DND-41 (cell line): ENCODE data around the gene LALBA.
"Not testable (repeated sequence)": the region's sequence is repeated elsewhere in the genome, so short reads cannot be mapped to it uniquely, and the experiment has no call there.

Source experiments
- ATAC-seq: fragments of 200-7000 bp; cut with Tn5 transposase; 3 replicates; pipeline ENCODE4 v1.9.1; 2021; ENCODE audit warnings: low read depth; ENCODE audit not compliant: insufficient read depth
- DNase-seq: peaks from one replicate; pipeline ENCODE4 v3.0.0-alpha.2; 2020
- H2AFZ ChIP-seq: 2 replicates; pipeline ENCODE4 v1.6.0; 2012; ENCODE audit warnings: low read depth, low read length
- H3K27ac ChIP-seq: 2 replicates; pipeline ENCODE4 v1.5.1; 2012; ENCODE audit warnings: low read length, inconsistent platforms
- H3K27me3 ChIP-seq: fragments of 200-600 bp; sonication (generic); 2 replicates; pipeline ENCODE4 v1.6.0; 2012; ENCODE audit warnings: low read length, mild to moderate bottlenecking, inconsistent platforms; ENCODE audit not compliant: insufficient read depth, poor library complexity
- H3K36me3 ChIP-seq: 2 replicates; pipeline ENCODE4 v1.5.1; 2012; ENCODE audit warnings: low read length, inconsistent platforms; ENCODE audit not compliant: insufficient read depth
- H3K4me1 ChIP-seq: 2 replicates; pipeline ENCODE4 v1.5.1; 2012; ENCODE audit warnings: mild to moderate bottlenecking, low read length; ENCODE audit not compliant: insufficient read depth
- H3K4me2 ChIP-seq: 2 replicates; pipeline ENCODE4 v1.6.0; 2012; ENCODE audit warnings: mild to moderate bottlenecking, moderate library complexity, low read length, inconsistent platforms; ENCODE audit not compliant: insufficient read depth
- H3K4me3 ChIP-seq, 2 experiments: fragments of 200-600 bp in 1 of 2; shearing (Covaris generic) in 1 of 2; 2 replicates each; pipeline ENCODE4 v1.5.1; 2012 to 2016; ENCODE audit warnings: inconsistent platforms in 2 of 2, low read length in 2 of 2, mild to moderate bottlenecking in 2 of 2, low read depth in 1 of 2, moderate library complexity in 1 of 2
- H3K79me2 ChIP-seq: 2 replicates; pipeline ENCODE4 v1.6.0; 2012; ENCODE audit warnings: low read length, inconsistent platforms; ENCODE audit not compliant: insufficient read depth
- H3K9ac ChIP-seq: 2 replicates; pipeline ENCODE4 v1.6.0; 2012; ENCODE audit warnings: low read depth, mild to moderate bottlenecking, inconsistent platforms, low read length, moderate library complexity
- H3K9me3 ChIP-seq: 2 replicates; pipeline ENCODE4 v1.5.1; 2012; ENCODE audit warnings: low read length, moderate library complexity, mild to moderate bottlenecking, inconsistent platforms; ENCODE audit not compliant: insufficient read depth, severe bottlenecking
- H4K20me1 ChIP-seq: 2 replicates; pipeline ENCODE4 v1.6.0; 2012; ENCODE audit warnings: low read length; ENCODE audit not compliant: insufficient read depth
- CTCF ChIP-seq: IDR thresholded peaks from 2 replicates; pipeline ENCODE4 v1.5.1; 2012; ENCODE audit warnings: borderline replicate concordance, low read length, moderate library complexity, mild to moderate bottlenecking; ENCODE audit not compliant: poor library complexity, severe bottlenecking; ENCODE audit errors: extremely low read depth
- EZH2 ChIP-seq: IDR thresholded peaks from 3 replicates; pipeline ENCODE4 v1.6.1; 2012; ENCODE audit warnings: borderline replicate concordance, low read depth, mild to moderate bottlenecking, moderate library complexity, low read length, inconsistent platforms; ENCODE audit not compliant: severe bottlenecking

The LALBA gene

GRCh38 chr12:48551636-48552035, 18.2 kb downstream of the LALBA start:
- H3K27ac ChIP-seq, H3K4me1 ChIP-seq, H4K20me1 ChIP-seq, H3K4me2 ChIP-seq, H3K9ac ChIP-seq, H3K79me2 ChIP-seq, H3K4me3 ChIP-seq, ATAC-seq, H3K36me3 ChIP-seq, H3K27me3 ChIP-seq, DNase-seq, H3K9me3 ChIP-seq, H2AFZ ChIP-seq: not testable (repeated sequence)

GRCh38 chr12:48547012-48547411, 22.8 kb downstream of the LALBA start:
- not testable (repeated sequence) for H3K79me2 ChIP-seq, H3K4me3 ChIP-seq, H3K36me3 ChIP-seq, H3K9me3 ChIP-seq, ATAC-seq, DNase-seq, H2AFZ ChIP-seq, H3K9ac ChIP-seq, H3K4me2 ChIP-seq, H4K20me1 ChIP-seq, H3K27ac ChIP-seq, H3K4me1 ChIP-seq
- H3K27me3 ChIP-seq, result peaks cover 10% of the 10 kb centered on the region

GRCh38 chr12:48545833-48546469, 23.9 kb downstream of the LALBA start:
- DNase-seq (no peak), ATAC-seq (no peak)
- Histone ChIP-seq H3K9ac (no peak overlapping the region), H3K4me2 (no peak overlapping the region), H3K27me3 (peaks cover 12% of the 10 kb centered on the region), H3K27ac (no peak overlapping the region), H2AFZ (no peak overlapping the region), H3K79me2 (no peaks in the 10 kb centered on the region), H4K20me1 (no peaks in the 10 kb centered on the region), H3K36me3 (no peaks in the 10 kb centered on the region), H3K4me1 (no peaks in the 10 kb centered on the region), H3K9me3 (no peaks in the 10 kb centered on the region), H3K4me3 (no peak overlapping the region)
- TF ChIP-seq EZH2 (no peak), CTCF (no peak)

GRCh38 chr12:48542300-48542928, 27.4 kb downstream of the LALBA start:
- ATAC-seq, result no peak
- H3K27me3 ChIP-seq, result peaks cover 12% of the 10 kb centered on the region

More at GRCh38 chr12:48542300-48542928, 27.4 kb downstream of the LALBA start:
- H2AFZ ChIP-seq, result no peak overlapping the region
- H3K9ac ChIP-seq, result no peak overlapping the region
- H3K27ac ChIP-seq, result no peak overlapping the region
- no peaks in the 10 kb centered on the region for H3K36me3 ChIP-seq
- TF ChIP-seq CTCF (peak; percentile 34), EZH2 (no peak)
- no peaks in the 10 kb centered on the region for H3K9me3 ChIP-seq
- H3K4me2 ChIP-seq, result no peak overlapping the region
- H3K4me1 ChIP-seq, result no peaks in the 10 kb centered on the region
- no peak overlapping the region for H3K4me3 ChIP-seq
- DNase-seq, result no peak
- no peaks in the 10 kb centered on the region for H4K20me1 ChIP-seq
- H3K79me2 ChIP-seq, result no peaks in the 10 kb centered on the region
